Ovary (tissue), 3 donors: Measurements from ENCODE around the gene HIVEP1.

Source experiments
- CTCF ChIP-seq, 3 donors: fragments of 450-650 bp in 2 of 3; fragments of 200-600 bp in 1 of 3; IDR thresholded peaks; one replicate each; pipeline versions ENCODE4 v1.5.1 to v1.8.0; 2016 to 2022; ENCODE audit warnings: antibody characterized with exemption in 3 of 3, mild to moderate bottlenecking in 1 of 3
- EP300 ChIP-seq: sonication (generic); formaldehyde crosslinking; IDR thresholded peaks from one replicate; pipeline ENCODE4 v1.6.1; 2017; ENCODE audit warnings: antibody characterized with exemption
- POLR2A ChIP-seq: fragments of 450-650 bp; IDR thresholded peaks from one replicate; pipeline ENCODE4 v1.6.1; 2017; ENCODE audit warnings: antibody characterized with exemption, mild to moderate bottlenecking, moderate library complexity
- donor health status: DM: no; HTN: no; CAD: no.

GRCh38 chr6:12151433-12151820, 139.3 kb downstream of the HIVEP1 start:
- TF ChIP-seq CTCF (IDR thresholded peaks at IDR 0.05) (no peak), POLR2A (no peak), EP300 (no peak)
